ENCODE results near the gene GPSM1. TPM values are rescaled to one million over a fixed set of nuclear protein-coding genes. Genes with fewer than 3 reads are reported as not detected.

Gene GPSM1
- total RNA-seq, 1 experiment from 2014 or later = 26.9 TPM

DNA sequence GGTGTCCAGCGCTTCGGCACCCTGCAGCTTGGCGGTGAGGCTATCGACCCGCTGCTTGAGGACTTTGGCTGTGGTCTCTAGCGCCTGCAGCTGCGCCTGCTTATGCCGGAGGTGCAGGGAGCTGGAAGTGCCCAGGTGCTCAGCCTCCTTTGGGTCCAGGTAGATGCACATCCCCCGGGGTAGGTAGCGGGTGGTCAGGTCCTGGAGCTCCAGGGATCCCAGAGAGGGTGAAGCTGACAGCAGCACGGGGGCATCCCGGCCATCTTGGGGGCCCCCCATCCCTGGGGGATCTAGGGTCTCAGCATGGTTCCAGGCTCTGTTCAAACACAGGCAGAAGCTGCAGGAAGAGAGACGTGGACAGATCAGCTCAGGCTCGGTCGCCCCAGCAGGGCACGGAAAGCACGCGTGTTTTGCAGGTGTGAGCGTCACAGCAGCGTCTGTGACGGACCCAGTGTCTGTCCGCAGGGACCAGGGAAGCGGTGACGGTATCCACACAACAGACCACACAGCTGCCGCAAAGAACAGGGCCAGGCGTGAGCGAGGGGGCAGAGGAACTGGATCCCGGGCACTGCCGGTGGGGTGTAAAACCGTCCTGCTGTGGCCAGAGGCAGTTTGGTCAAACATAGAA lies 40.9 kb upstream of the GPSM1 start:
- Histone ChIP-seq H3K9me2 (replicated peaks; ENCODE audit: low read length) (no peaks in the 10 kb centered on the region), H3K9me3 (ENCODE audit: low read length) (no peaks in the 10 kb centered on the region), H3K4me2 (ENCODE audit: low read length) (no peak overlapping the region), H3F3A (ENCODE audit: low read length, unreplicated experiment) (no peaks in the 10 kb centered on the region), H3K27me3 (ENCODE audit: low read length) (no peaks in the 10 kb centered on the region), H3K27ac (ENCODE audit: low read length) (no peak overlapping the region), H3K79me2 (ENCODE audit: low read length) (no peaks in the 10 kb centered on the region), H3K9ac (ENCODE audit: low read length) (no peak overlapping the region), H3K4me1 (ENCODE audit: insufficient read depth, low read length) (peaks cover 5% of the 10 kb centered on the region; the same call in 1 of the 2 replicates), H4K20me1 (ENCODE audit: low read length) (no peaks in the 10 kb centered on the region), H3K4me3 (ENCODE audit: low read length) (no peak overlapping the region), H3K36me3 (ENCODE audit: low read depth, low read length) (no peaks in the 10 kb centered on the region), H2AFZ (ENCODE audit: low read length) (no peak overlapping the region)
- no TSS peak for BruUV-seq (replicated peaks)
- ATAC-seq (no peak), DNase-seq (no peak)
- POLR2A ChIA-PET (ENCODE audit: unreplicated experiment) = no interaction called here
- TF ChIP-seq EZH2 (IDR thresholded peaks at IDR 0.05; ENCODE audit: low read length, unreplicated experiment) (no peak), EZH2phosphoT487 (IDR thresholded peaks at IDR 0.05; ENCODE audit: borderline replicate concordance, low read length) (no peak)
- TF ChIP-seq, protein P1, sequence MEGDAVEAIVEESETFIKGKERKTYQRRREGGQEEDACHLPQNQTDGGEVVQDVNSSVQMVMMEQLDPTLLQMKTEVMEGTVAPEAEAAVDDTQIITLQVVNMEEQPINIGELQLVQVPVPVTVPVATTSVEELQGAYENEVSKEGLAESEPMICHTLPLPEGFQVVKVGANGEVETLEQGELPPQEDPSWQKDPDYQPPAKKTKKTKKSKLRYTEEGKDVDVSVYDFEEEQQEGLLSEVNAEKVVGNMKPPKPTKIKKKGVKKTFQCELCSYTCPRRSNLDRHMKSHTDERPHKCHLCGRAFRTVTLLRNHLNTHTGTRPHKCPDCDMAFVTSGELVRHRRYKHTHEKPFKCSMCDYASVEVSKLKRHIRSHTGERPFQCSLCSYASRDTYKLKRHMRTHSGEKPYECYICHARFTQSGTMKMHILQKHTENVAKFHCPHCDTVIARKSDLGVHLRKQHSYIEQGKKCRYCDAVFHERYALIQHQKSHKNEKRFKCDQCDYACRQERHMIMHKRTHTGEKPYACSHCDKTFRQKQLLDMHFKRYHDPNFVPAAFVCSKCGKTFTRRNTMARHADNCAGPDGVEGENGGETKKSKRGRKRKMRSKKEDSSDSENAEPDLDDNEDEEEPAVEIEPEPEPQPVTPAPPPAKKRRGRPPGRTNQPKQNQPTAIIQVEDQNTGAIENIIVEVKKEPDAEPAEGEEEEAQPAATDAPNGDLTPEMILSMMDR (conservative IDR thresholded peaks at IDR 0.05; ENCODE audit: low read depth, low read length) = no peak
- CTCF ChIA-PET = no interaction called here
- intact Hi-C loops (cut with micrococcal nuclease) = no loop called here

DNA sequence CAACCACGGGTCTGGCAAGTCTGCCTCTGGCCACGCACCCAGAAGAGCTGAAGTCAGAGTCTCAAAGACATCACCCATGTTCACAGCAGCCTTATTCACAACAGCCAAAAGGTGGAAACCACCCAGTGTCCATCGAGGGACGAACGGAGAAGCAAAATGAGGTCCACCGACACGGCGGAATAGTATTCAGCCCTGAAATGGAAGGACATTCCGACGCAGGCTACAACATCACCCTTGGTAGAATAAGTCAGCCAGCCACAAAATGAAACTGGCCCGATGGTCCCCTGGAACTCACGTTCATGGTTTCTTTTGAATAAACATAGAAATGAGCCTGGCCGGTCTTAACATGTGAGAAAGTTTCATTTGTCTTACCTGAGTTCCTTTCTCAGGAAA lies 40.4 kb upstream of the GPSM1 start:
- H3K4me1 ChIP-seq (ENCODE audit: insufficient read depth, low read length) = peaks cover 5% of the 10 kb centered on the region; the same call in 1 of the 2 replicates
- no TSS peak for BruUV-seq (replicated peaks)

More for the DNA sequence above, 40.4 kb upstream of the GPSM1 start:
- ATAC-seq (no peak), DNase-seq (no peak)
- Histone ChIP-seq H3K4me3 (ENCODE audit: low read length) (no peak overlapping the region), H3K9me3 (ENCODE audit: low read length) (no peaks in the 10 kb centered on the region), H3K9me2 (replicated peaks; ENCODE audit: low read length) (no peaks in the 10 kb centered on the region), H4K20me1 (ENCODE audit: low read length) (no peaks in the 10 kb centered on the region), H3K79me2 (ENCODE audit: low read length) (no peaks in the 10 kb centered on the region), H3F3A (ENCODE audit: low read length, unreplicated experiment) (no peaks in the 10 kb centered on the region), H3K27ac (ENCODE audit: low read length) (no peak overlapping the region), H3K36me3 (ENCODE audit: low read depth, low read length) (no peaks in the 10 kb centered on the region), H2AFZ (ENCODE audit: low read length) (no peak overlapping the region), H3K4me2 (ENCODE audit: low read length) (no peak overlapping the region), H3K9ac (ENCODE audit: low read length) (no peak overlapping the region), H3K27me3 (ENCODE audit: low read length) (no peaks in the 10 kb centered on the region)
- intact Hi-C loops (cut with micrococcal nuclease) = no loop called here
- POLR2A ChIA-PET (ENCODE audit: unreplicated experiment) = no interaction called here
- TF ChIP-seq EZH2 (IDR thresholded peaks at IDR 0.05; ENCODE audit: low read length, unreplicated experiment) (no peak), EZH2phosphoT487 (IDR thresholded peaks at IDR 0.05; ENCODE audit: borderline replicate concordance, low read length) (no peak)
- TF ChIP-seq, protein P1 (conservative IDR thresholded peaks at IDR 0.05; ENCODE audit: low read depth, low read length) = no peak
- CTCF ChIA-PET = no interaction called here

Measured in PC-3 (cell line).